Stomach (tissue), 9 donors: ENCODE data around the gene CFAP61. TPM values are rescaled to one million over a fixed set of nuclear protein-coding genes. Genes with fewer than 3 reads are reported as not detected.

ENCODE experiments used
- DNase-seq, 2 donors: peaks; one replicate each; pipeline versions ENCODE4 v3.0.0 to v3.0.0-alpha.2; 2013 to 2019
- H3K27ac ChIP-seq, 5 donors: fragments of 200-600 bp in 4 of 5; sonication (generic) in 4 of 5; one replicate each; pipeline ENCODE4 v1.5.1; 2013 to 2019; ENCODE audit warnings: mild to moderate bottlenecking in 1 of 5, moderate library complexity in 1 of 5
- H3K27me3 ChIP-seq, 3 donors: fragments of 200-600 bp; sonication (generic); one replicate each; pipeline ENCODE4 v1.5.1; 2017 to 2019; ENCODE audit warnings: mixed run types in 1 of 3
- H3K36me3 ChIP-seq, 4 donors: fragments of 200-600 bp; sonication (generic); 1 replicate in 3 of 4; 2 replicates in 1 of 4; pipeline ENCODE4 v1.5.1; 2016 to 2019
- H3K4me1 ChIP-seq, 4 donors: fragments of 200-600 bp; sonication (generic); one replicate each; pipeline ENCODE4 v1.5.1; 2016 to 2019
- H3K4me3 ChIP-seq, 4 donors: fragments of 200-600 bp; sonication (generic) in 3 of 4; one replicate each; pipeline ENCODE4 v1.5.1; 2016 to 2019; ENCODE audit warnings: mild to moderate bottlenecking in 1 of 4
- H3K9me3 ChIP-seq, 4 donors: fragments of 200-600 bp; sonication (generic); one replicate each; pipeline ENCODE4 v1.5.1; 2016 to 2019
- EP300 ChIP-seq: sonication (generic); formaldehyde crosslinking; IDR thresholded peaks from one replicate; pipeline ENCODE4 v1.6.1; 2017; ENCODE audit warnings: antibody characterized with exemption
- POLR2A ChIP-seq, 4 donors: fragments of 450-650 bp; IDR thresholded peaks; one replicate each; pipeline ENCODE4 v1.6.1; 2016; ENCODE audit warnings: antibody characterized with exemption in 4 of 4, control low read depth in 2 of 4, mild to moderate bottlenecking in 1 of 4, moderate library complexity in 1 of 4
- POLR2AphosphoS5 ChIP-seq, 3 donors: sonication (generic); formaldehyde crosslinking; IDR thresholded peaks; one replicate each; pipeline ENCODE4 v1.6.1; 2016; ENCODE audit warnings: antibody characterized with exemption in 3 of 3
- WGBS, 5 donors: extraction: QIAGEN DNeasy Blood & Tissue Kit in 3 of 5; methylation state at CpG; one replicate each; pipeline versions ENCODE4 v1.1.5 to v1.1.7; 2013 to 2018; 5-methylcytosine and 5-hydroxymethylcytosine counted together
- intact Hi-C: fragments of 100-400 bp; cut with DNase I; formaldehyde crosslinking; loops from one replicate; pipeline ENCODE4 v1.15.1; 2023; ENCODE audit warnings: low total_unique reads
- polyA plus RNA-seq, 3 donors: library from polyadenylated mRNA; stranded (reverse); fragments of 200-250 nt; gene quantifications; one replicate each; pipeline ENCODE4 v1.2.3, GENCODE V29; 2013
- total RNA-seq, 5 donors: library from RNA; depleted of rRNA; stranded (reverse); fragments of >200 nt; gene quantifications; one replicate each; pipeline versions ENCODE4 v1.1.0 to v1.2.3, GENCODE V29; 2014 to 2016
- TF ChIP-seq, protein P1 (sequence below), 7 experiments: fragments of 450-650 bp in 4 of 7; fragments of 200-600 bp in 3 of 7; sonication (generic) in 3 of 7; IDR thresholded peaks; one replicate each; pipeline ENCODE4 v1.5.1; 2016 to 2019; ENCODE audit warnings: antibody characterized with exemption in 7 of 7, control low read depth in 2 of 7, mild to moderate bottlenecking in 1 of 7
- donor health status: healthy with polysubstance abuse.
- donor health status: Bipolar disorder and iron deficiency.
- donor health status: healthy.

Gene CFAP61
- total and polyA plus RNA-seq, 8 donors: not detected

DNA sequence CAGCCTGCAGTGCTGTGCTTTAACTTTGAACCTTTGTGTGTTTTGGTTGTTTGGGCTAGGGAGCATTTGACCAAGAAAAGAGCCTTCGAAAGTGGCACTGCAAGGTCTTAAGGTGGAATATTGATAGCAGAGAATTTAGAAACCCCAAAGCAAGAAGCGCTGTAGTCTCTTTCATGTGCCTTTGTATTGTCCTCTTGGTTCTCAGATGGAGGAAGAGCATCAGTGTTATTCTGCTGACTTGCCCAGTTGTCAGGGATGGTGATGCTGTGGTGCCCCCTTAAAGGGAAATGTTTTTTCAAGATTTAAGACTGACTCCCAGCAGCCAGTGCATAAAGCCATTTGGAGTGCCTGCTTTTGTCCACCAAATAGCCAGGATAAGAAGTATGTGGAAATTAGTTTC, 212.9 kb downstream of the CFAP61 start:
- TF ChIP-seq POLR2A (IDR thresholded peaks at IDR 0.05) (no peak), POLR2AphosphoS5 (IDR thresholded peaks at IDR 0.05) (no peak), EP300 (no peak)
- TF ChIP-seq, protein P1, sequence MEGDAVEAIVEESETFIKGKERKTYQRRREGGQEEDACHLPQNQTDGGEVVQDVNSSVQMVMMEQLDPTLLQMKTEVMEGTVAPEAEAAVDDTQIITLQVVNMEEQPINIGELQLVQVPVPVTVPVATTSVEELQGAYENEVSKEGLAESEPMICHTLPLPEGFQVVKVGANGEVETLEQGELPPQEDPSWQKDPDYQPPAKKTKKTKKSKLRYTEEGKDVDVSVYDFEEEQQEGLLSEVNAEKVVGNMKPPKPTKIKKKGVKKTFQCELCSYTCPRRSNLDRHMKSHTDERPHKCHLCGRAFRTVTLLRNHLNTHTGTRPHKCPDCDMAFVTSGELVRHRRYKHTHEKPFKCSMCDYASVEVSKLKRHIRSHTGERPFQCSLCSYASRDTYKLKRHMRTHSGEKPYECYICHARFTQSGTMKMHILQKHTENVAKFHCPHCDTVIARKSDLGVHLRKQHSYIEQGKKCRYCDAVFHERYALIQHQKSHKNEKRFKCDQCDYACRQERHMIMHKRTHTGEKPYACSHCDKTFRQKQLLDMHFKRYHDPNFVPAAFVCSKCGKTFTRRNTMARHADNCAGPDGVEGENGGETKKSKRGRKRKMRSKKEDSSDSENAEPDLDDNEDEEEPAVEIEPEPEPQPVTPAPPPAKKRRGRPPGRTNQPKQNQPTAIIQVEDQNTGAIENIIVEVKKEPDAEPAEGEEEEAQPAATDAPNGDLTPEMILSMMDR (IDR thresholded peaks at IDR 0.05): no peak
- 53 to 67% (median 58%) methylated on average over 2 of the region's 2 CpGs for WGBS, 5 donors

DNA sequence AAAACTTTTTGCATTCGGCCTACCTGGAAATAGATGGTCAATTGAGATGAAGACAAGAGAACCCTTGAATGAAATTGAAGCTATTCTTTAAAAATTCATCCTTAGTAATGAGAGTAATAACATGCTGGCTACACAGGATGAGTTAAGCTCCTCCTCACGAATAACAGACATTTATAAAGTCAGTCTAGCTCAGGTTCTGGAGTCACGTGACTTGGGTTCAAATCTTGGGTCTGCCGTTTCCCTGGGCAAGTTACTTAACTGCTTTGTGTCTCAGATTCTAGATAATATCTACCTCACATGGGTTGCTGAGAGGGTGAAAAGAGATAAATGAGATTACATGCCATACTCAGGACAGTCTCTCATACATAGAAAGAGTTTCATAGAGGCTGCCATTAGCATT, 214.2 kb downstream of the CFAP61 start:
- H3K36me3 ChIP-seq: no peaks in the 10 kb centered on the region
- intact Hi-C loops: no loop called here
- H3K27me3 ChIP-seq: no peaks in the 10 kb centered on the region
- no peaks in the 10 kb centered on the region for H3K4me1 ChIP-seq
- WGBS, 5 donors: 72 to 83% (median 79%) methylated on average over 4 of the region's 4 CpGs
- no peak overlapping the region for H3K27ac ChIP-seq
- TF ChIP-seq, protein P1 (IDR thresholded peaks at IDR 0.05): no peak
- TF ChIP-seq POLR2AphosphoS5 (IDR thresholded peaks at IDR 0.05) (no peak), EP300 (no peak), POLR2A (IDR thresholded peaks at IDR 0.05) (no peak)
- DNase-seq: no peak
- H3K9me3 ChIP-seq: no peaks in the 10 kb centered on the region
- H3K4me3 ChIP-seq: no peak overlapping the region

More for the DNA sequence above, 212.9 kb downstream of the CFAP61 start:
- Histone ChIP-seq H3K9me3 (no peaks in the 10 kb centered on the region), H3K27me3 (no peaks in the 10 kb centered on the region), H3K4me3 (no peak overlapping the region), H3K4me1 (no peaks in the 10 kb centered on the region), H3K36me3 (no peaks in the 10 kb centered on the region), H3K27ac (no peak overlapping the region)
- intact Hi-C loops: no loop called here
- DNase-seq: no peak

DNA sequence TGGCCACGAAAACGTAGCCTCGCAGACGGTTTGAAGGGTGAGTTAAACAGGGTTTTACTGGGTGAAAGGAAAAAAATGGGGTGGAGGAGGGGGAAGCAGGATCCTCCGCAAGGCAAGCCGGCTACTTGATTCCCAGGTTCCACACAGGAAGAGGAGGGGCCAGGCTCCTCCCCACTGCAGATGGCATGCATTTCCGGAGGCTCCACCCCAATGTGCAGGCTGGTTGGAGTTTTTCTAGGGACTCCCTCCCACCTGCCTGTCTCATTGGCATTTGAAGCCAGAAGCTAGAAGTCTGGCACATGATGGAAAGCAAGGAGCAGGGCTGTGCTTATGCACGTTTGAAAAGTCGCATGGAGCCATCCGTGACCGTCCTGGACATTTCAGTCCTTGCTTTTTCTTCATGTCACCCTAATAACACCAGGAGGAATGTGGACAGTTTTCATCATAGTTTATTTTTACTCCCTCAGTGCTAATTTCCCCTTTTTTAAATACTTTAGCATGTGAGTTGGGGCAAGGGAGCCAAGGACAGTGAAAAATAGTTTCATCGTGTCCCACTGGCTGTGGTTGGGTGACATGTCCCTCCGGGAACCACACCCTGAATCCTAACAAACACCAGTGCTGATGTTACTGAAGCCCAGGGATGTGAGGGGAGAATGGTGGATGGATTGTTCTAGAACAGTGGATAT, 215.5 kb downstream of the CFAP61 start:
- TF ChIP-seq EP300: no peak
- TF ChIP-seq POLR2A (IDR thresholded peaks at IDR 0.05): no peak
- TF ChIP-seq, protein P1 (IDR thresholded peaks at IDR 0.05): no peak
- TF ChIP-seq POLR2AphosphoS5 (IDR thresholded peaks at IDR 0.05): no peak
- H3K9me3 ChIP-seq: no peaks in the 10 kb centered on the region
- H3K36me3 ChIP-seq: no peaks in the 10 kb centered on the region
- intact Hi-C loops: no loop called here
- H3K4me3 ChIP-seq: no peak overlapping the region
- H3K27ac ChIP-seq: no peak overlapping the region
- DNase-seq: no peak
- 68 to 78% (median 72%) methylated on average over 13 of the region's 13 CpGs for WGBS, 5 donors
- H3K4me1 ChIP-seq: no peaks in the 10 kb centered on the region
- no peaks in the 10 kb centered on the region for H3K27me3 ChIP-seq

DNA sequence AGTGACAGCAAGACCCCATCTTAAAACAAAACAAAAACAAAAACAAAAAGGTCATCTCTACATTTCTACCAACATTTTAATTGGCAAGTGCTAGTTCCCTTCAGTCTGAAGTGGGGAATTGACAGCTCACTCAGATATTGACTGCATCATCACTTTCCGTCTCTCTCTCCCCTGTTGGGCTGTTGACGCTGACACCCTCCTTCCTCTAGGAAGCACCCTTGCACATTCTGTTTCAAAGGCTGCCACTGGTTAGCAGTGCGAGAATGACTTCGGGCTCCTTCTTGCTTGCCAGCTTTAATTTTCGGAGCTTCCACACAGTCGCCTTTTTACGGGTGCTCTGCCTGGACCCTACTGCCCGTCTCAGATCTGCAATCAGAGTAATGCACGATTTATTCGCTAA, 218.9 kb downstream of the CFAP61 start:
- 78 to 90% (median 83%) methylated on average over 10 of the region's 10 CpGs for WGBS, 5 donors
- no peak for TF ChIP-seq POLR2A (IDR thresholded peaks at IDR 0.05)
- TF ChIP-seq POLR2AphosphoS5 (IDR thresholded peaks at IDR 0.05): no peak
- TF ChIP-seq, protein P1 (IDR thresholded peaks at IDR 0.05): no peak
- TF ChIP-seq EP300: no peak
- no peak for DNase-seq

More for the DNA sequence above, 218.9 kb downstream of the CFAP61 start:
- no peaks in the 10 kb centered on the region for H3K27me3 ChIP-seq
- intact Hi-C loops: no loop called here
- H3K9me3 ChIP-seq: no peaks in the 10 kb centered on the region
- no peak overlapping the region for H3K27ac ChIP-seq
- H3K36me3 ChIP-seq: no peaks in the 10 kb centered on the region
- H3K4me3 ChIP-seq: no peak overlapping the region
- H3K4me1 ChIP-seq: no peaks in the 10 kb centered on the region
